Posterior vena cava (tissue), 2 donors: ENCODE measurements around the gene TMPRSS4. TPM values are rescaled to one million over a fixed set of nuclear protein-coding genes. Genes with fewer than 3 reads are reported as not detected.
A peak's percentile ranks its signal among the peaks of the same experiment; 100 is the strongest.

Experiments used
- DNase-seq: peaks from one replicate; pipeline ENCODE4 v3.0.0-alpha.2; 2020; ENCODE audit warnings: low spot score
- intact Hi-C, 2 donors: fragments of 100-400 bp; cut with DNase I; formaldehyde crosslinking; loops; one replicate each; pipeline versions ENCODE4 v1.14.1 to v1.14.2; 2022 to 2023
- total RNA-seq, 2 donors: library from RNA; stranded (reverse); fragmentation: NEBNext Ultra II Directional; extraction: Animal tissue kit (Norgen Biotek cat#: 25700); gene quantifications; one replicate each; pipeline ENCODE4 v1.2.1, GENCODE V29; 2021
- donor health status: DM: yes; HTN: yes; CAD: no.
- donor health status: DM: yes; HTN: yes; CAD: no.

Gene TMPRSS4
- total RNA-seq, 2 donors from 2014 or later: not detected

DNA sequence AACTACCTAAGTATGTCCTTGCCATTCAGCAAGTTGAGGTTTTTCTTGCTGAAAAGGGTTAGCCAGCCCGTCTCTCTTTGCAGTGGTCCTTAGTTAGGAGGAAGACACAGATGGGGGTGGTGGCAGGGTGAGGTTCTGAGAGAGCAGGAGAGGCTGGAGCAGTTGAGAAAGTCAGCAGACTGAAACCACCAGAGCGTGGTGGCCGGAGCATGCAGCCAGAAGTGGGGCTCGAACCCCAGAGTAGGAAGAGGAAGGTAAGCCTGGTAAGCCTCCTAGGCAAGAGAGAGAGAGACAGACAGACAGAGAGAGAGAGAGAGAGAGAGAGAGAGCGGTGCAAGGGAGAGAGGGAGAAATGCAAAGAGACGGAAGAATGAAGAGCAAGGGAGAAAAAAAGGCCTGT lies 84.9 kb downstream of the TMPRSS4 start:
- intact Hi-C loops: no loop called here
- DNase-seq: no peak

DNA sequence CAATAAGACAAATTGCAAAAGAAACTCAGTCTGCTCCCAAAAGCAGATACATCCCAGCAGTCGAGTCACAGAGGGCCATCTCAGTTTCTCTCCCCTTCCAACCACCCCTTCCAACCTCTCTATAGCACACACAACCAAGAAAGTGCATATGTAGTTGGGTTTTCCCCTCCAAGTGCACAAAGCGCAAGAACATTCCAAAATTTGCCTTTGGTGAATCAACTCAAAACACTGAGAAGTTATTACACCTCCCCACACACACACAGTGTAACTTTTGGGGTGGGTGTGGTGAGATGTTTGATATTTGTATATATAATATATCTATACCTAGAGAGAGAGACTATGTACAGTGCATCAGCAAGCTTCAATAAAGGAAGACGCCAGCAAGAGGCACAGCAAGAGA lies 86.0 kb downstream of the TMPRSS4 start:
- intact Hi-C loops: no loop called here
- no peak for DNase-seq

DNA sequence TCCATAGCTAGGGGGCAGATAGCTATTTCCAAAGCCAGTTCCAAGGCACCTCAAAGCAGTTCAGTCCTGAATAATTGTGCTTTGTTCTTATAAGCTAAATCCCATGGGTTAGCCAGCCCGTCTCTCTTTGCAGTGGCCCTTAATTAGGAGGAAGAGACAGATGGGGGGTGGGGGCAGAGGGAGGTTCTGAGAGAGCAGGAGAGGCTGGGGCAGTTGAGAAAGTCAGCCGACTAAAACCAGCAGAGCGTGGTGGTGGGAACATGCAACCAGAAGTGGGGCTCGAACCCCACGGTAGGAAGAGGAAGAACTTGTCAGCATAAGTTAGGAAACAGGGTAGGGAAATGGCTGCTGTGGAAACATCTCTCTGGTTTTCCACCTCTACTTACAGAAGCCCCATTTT lies 86.6 kb downstream of the TMPRSS4 start:
- intact Hi-C loops: no loop called here
- no peak for DNase-seq

DNA sequence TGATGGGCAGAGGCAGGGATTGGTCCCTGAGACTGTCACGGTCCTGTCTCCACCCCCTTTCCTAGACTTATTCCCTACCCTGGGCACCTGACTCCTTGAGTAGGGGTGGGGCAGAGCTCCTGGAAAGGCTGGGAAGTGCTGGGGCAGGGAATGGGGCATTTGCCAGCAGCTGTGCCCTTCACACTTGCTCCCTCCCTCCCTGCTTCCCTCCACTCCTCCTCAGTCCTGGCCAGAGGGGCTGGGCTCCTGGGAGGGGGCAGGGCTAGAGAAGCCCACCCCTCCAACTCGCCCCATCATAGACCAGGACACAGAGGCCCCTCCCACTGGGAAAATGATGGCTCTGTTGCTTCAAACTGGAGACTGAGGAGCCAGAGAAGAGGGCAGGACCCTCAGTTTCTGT lies 88.0 kb downstream of the TMPRSS4 start:
- intact Hi-C loops: no loop called here
- DNase-seq: no peak

DNA sequence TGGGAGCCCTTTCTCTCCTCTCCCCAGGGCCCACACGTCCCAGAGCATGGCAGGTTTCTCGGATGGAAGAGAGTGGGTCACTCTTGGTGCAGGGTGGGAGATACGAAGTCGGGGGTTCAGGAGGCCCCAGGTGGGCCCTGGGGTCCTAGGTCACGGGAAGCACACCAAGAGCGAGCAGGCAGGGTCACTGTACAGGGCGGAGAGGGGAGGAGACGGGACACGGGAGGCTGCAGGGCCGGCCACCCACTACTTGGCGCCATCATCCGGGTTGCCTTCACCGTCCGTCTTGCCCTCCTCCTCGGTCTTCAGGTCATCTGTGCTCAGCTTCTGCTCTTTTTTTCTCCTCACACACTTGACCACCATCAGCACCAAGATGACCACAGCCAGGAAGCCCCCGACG lies 89.8 kb downstream of the TMPRSS4 start:
- peak; percentile 49 for DNase-seq
- intact Hi-C loops: no loop called here

DNA sequence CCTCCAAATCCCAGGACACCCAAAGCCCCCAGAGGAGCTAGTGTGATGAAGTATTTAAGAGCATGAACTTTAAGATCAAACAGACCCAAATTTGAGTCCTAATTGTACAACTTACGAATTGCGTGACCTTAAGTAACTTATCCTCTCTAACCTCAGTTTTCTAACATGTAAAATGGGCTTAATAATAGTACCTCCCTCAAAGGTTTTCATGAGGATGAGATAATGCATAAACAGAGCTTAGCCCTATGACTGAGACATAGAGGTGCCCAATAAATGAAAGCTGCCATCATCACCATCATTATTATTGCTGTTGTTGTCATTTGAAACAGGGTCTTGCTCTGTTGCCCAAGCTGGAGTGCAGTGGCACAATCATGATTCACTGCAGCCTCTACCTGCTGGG lies 90.4 kb downstream of the TMPRSS4 start:
- DNase-seq: no peak
- intact Hi-C loops: no loop called here

DNA sequence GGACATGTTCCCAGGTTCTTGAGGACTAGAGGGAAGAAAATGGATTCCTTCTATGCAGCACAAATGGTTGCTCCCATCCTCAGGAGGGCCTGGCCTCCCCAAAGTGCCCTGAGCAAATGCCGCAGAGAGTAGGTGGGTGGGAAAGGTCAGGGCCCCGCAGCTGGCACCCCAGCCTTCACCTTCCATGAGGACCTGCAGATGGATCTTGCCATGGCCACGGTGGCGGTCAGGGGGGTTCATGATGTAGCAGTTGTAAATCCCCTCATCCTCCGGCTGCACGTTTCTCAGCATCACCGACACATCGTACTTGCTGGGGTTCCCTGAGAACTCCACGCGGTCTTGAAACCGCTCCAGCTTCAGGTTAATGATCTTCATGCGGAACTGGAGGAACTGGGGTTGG lies 91.0 kb downstream of the TMPRSS4 start:
- peak; percentile 50 for DNase-seq
- intact Hi-C loops: no loop called here

DNA sequence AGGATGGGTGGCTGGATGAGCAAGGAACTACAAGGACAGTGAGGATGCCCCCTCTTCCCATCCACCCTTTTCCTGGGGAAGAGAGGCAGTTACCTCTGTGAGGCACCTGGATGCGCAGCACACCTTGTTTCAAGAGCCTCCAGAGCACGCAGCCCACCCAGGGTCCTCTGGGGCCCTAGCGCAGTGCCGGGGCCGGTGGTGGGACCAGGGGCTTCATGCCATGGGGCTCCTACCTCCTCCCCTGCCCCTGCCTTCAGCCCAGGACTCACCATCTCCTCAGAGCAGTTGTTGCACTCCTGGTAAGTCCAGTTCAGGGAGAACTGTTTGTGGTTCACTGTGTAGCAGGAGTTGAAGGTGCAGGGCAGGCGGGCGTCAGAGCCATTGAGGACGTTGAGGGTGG lies 91.4 kb downstream of the TMPRSS4 start:
- intact Hi-C loops: no loop called here
- peak; percentile 30 for DNase-seq

DNA sequence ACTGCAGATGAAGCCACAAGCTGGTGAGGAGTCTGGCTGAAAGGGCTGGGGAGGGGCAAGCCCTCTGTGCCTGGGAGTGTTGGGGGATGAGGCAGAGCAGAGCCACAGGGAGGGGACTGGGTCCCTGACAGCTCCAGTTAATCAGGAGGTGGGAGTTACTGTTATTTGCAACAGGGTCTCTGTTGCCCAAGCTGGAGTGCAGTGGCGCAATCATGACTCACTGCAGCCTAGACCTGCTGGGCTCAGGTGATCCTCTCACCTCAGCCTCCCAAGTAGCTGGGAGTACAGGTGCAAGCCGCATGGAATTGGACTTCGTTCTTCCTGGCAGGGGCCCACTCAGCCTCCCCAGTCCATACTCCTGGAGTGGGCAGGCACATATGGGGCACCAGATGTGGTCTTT lies 91.9 kb downstream of the TMPRSS4 start:
- peak; percentile 32 for DNase-seq
- intact Hi-C loops: no loop called here

DNA sequence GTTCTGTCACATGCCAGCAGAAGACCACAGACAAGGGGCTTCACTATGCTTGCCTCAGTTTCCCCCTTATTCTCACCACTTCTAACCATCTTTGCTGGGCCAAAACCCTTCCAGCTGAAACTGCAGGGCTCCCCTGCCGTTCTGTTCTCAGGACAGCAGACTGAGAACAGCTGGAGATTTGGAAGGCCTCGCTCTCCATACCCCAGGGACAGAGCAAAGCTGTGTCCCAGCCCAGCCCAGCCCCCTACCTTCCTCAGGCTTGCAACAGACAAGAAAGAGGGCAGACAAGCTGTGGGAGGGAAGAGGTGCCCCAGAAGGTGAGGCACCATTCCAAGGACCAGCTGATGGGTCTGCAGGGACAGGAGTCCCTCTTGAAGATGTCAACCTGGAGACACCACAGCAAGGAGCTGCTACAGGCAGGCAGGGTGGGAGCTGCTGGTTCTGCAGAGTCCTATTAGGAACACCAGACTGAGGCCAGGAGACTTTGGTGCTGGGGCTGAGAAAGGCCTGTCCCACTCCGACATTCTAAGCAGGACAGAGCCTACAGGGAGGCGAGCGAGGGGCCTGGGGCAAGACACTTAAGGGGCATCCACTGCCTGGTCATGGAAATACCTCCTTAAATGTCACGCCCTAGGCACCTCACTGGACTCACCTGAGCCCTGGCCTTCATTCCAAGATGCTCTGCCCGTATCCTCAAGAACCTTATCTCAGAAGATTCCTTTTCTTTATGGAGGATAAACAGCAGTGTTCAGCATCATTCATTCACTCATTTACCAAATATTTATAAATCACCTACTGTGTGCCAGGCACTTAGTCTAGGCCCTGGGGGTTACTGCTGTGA lies 92.6 kb downstream of the TMPRSS4 start:
- intact Hi-C loops: loop anchor here in 1 of 2 donors (2.0 kb wide), 1 partner anchor 25 kb away; no protein-coding TSS in a partner anchor
- peak; percentile 22 for DNase-seq

DNA sequence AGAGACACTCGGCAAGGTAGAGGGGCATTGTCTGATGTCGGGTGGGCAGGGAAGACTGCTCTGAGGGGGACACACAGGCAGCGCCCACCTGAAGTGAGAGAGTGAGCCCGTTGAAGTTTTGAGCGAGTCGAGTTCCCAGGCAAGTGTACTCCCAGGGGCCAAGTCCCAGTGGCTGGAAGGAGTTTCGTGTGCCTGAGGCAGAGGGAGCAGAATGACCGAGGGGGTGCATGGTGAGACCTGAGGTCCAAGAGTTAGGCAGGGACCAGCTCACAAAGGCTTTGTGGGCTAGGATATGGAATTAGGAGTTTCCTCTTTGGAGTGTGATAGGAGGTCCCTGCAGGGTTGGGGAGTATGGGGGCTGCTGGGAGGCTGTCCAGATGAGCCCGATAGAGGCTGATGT lies 93.4 kb downstream of the TMPRSS4 start:
- DNase-seq: no peak
- intact Hi-C loops: loop anchor here in 1 of 2 donors (2.0 kb wide), 1 partner anchor 25 kb away; no protein-coding TSS in a partner anchor

DNA sequence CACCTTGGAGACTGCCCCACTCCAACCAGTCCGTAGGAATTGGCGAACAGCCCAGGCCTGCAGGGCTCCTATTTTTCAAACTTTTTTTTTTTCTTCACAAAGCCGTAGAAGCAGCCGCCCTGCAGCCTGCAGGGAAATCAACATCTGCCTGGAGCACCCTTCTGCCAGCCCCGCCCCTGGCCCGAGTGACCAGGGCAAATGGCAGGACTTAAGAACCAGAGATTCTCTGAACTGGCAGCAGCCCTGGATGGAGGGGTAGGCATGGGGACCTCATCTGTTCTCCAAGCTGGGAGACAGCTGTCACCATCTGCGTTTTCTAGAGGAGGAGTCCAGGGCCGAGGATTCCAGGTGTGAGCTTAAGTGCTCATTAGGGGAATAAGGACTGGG lies 94.0 kb downstream of the TMPRSS4 start:
- intact Hi-C loops: loop anchor here in 1 of 2 donors (2.0 kb wide), 1 partner anchor 26 kb away; no protein-coding TSS in a partner anchor
- DNase-seq: no peak

Other genes starting within 250 kb of the TMPRSS4 start
- gene FXYD6, start 200.4 kb upstream of the TMPRSS4 start, total RNA-seq: 100 to 1,000 TPM in 1 of 2 donors, 10 to 100 TPM in 1; 62.8 to 107 TPM
- under 1 TPM; 0.24 to 0.37 TPM for gene TMPRSS13, start 147.7 kb upstream of the TMPRSS4 start, total RNA-seq
- gene IL10RA, start 90.7 kb upstream of the TMPRSS4 start, total RNA-seq: 10 to 100 TPM; 12.1 to 28.3 TPM
- not detected for gene SMIM35, start 9.9 kb downstream of the TMPRSS4 start, total RNA-seq
- 1 to 10 TPM; 3.5 to 9.8 TPM for gene SCN4B, start 75.7 kb downstream of the TMPRSS4 start, total RNA-seq
- 1 to 10 TPM in 1 of 2 donors, under 1 TPM in 1; 0.14 to 1.4 TPM for gene SCN2B, start 99.6 kb downstream of the TMPRSS4 start, total RNA-seq
- 1 to 10 TPM; 3.8 to 7.0 TPM for gene JAML, start 147.9 kb downstream of the TMPRSS4 start, total RNA-seq
- gene MPZL3, start 175.3 kb downstream of the TMPRSS4 start, total RNA-seq: 1 to 10 TPM in 1 of 2 donors, under 1 TPM in 1; 0.52 to 1.6 TPM
- 10 to 100 TPM; 29.8 to 53.3 TPM for gene MPZL2, start 187.2 kb downstream of the TMPRSS4 start, total RNA-seq
- gene CD3E, start 227.7 kb downstream of the TMPRSS4 start, total RNA-seq: 1 to 10 TPM; 1.3 to 1.8 TPM